HepG2 (cell line): ENCODE data around the gene ZNF443.

ENCODE experiments used
- POLR2AphosphoS5 ChIP-seq: IDR thresholded peaks from 2 replicates; pipeline ENCODE4 v1.6.1; 2012; ENCODE audit warnings: low read depth, low read length
- ZBTB33 ChIP-seq: sonication (generic); formaldehyde crosslinking; IDR thresholded peaks from 2 replicates; pipeline ENCODE4 v1.4.0; 2020; ENCODE audit warnings: missing genetic modification reagents
- ZNF749 ChIP-seq: sonication (generic); formaldehyde crosslinking; IDR thresholded peaks from 2 replicates; pipeline ENCODE4 v1.8.0; 2022; ENCODE audit warnings: mild to moderate bottlenecking, missing genetic modification reagents, moderate library complexity, borderline replicate concordance

- TF ChIP-seq ZNF749 (CRISPR knock-in tag) (no peak), POLR2AphosphoS5 (peak; percentile 88), ZBTB33 (no peak)
Measured at GRCh38 chr19:12440541-12441316, at the start of gene ZNF443.
